ENCODE measurements around the gene AGO3. TPM values are rescaled to one million over a fixed set of nuclear protein-coding genes. Genes with fewer than 3 reads are reported as not detected.

AGO3 gene
- total and polyA plus RNA-seq, 7 experiments from 2014 or later, result 11.8 to 49.2 (median 32.9) TPM

DNA sequence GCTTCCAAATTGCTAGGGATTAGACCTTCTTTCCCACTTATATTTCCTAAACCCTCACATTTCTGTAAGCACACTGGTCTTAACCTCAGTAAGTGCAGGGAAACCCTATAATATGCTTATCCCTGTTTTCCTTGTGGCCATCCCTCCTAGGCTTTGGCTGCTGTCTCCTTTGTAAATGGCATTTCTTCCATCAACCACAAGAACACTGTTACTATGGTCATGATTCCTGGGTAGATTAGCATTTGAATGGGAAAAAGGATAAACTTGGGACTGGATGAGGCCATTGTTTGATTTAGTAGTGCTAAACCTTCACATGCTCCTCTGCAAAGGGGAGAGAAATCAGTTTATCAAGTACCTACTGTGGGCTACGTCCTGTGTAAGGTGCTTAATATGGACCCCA, 16.2 kb upstream of the AGO3 start:
- peaks cover 19 to 80% (median 23%) of the 10 kb centered on the region in 3 experiments for H3K36me3 ChIP-seq (ENCODE audit: control insufficient read depth in 2 of 3, insufficient read depth in 3 of 3, low read length in 3 of 3)
- ATAC-seq, result no peak

DNA sequence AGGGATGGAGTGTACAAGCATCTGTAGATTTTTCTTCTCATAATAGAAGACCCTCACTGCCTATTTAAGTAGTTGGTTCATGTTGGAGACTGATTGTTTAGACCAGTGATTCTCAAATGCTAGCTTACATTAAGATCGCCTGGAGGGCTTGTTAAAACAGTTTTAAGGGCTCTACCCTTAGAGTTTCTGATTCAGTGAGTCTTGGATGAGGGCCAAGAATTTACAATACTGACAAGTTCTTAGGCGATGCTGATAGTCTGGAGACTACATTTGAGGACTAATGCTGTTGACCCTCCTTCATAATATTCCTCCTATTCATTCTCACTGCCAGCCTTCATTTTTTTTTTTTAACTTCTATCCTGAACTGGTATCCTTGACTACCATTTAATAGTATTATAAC, 15.2 kb upstream of the AGO3 start:
- H3K9me3 Mint-ChIP-seq, result no peaks in the 10 kb centered on the region
- no peak overlapping the region for H3K4me3 Mint-ChIP-seq
- Histone ChIP-seq H3K36me3 (ENCODE audit: control insufficient read depth in 2 of 3, insufficient read depth in 3 of 3, low read length in 3 of 3) (peaks cover 19 to 84% (median 23%) of the 10 kb centered on the region in 3 experiments), H3K27ac (ENCODE audit: low read depth, low read length) (no peak overlapping the region), H3K4me1 (ENCODE audit: control insufficient read depth in 2 of 2, insufficient read depth in 2 of 2, low read length in 2 of 2) (no peaks in the 10 kb centered on the region), H3K9me3 (ENCODE audit: control insufficient read depth in 2 of 3, low read length in 3 of 3) (no peaks in the 10 kb centered on the region), H3K4me3 (ENCODE audit: low read length) (no peak overlapping the region), H3K27me3 (ENCODE audit: control insufficient read depth in 2 of 2, insufficient read depth in 2 of 2, low read length in 2 of 2) (no peaks in the 10 kb centered on the region)
- H3K4me1 Mint-ChIP-seq, result no peaks in the 10 kb centered on the region
- no peak for DNase-seq
- H3K27ac Mint-ChIP-seq, result peak overlapping the region in 1 of 9 donors; percentile 28
- no peak for ATAC-seq
- intact Hi-C loops (cut with micrococcal nuclease), result no loop called here
- CTCF ChIA-PET, result interaction anchor here (1.4 kb wide), 1 partner anchor 33 kb away, joined by 3 read pairs; the partner anchor contains the start of gene AGO1
- POLR2A ChIA-PET, result interaction anchor here (0.6 kb wide), 1 partner anchor 310 kb away, joined by 3 read pairs; no protein-coding TSS in a partner anchor
- H3K27me3 Mint-ChIP-seq, result no peaks in the 10 kb centered on the region
- peaks cover 27 to 77% (median 33%) of the 10 kb centered on the region in 5 donors for H3K36me3 Mint-ChIP-seq

More for the DNA sequence above, 16.2 kb upstream of the AGO3 start:
- Mint-ChIP-seq H3K36me3 (peaks cover 29 to 69% (median 33%) of the 10 kb centered on the region in 5 donors), H3K9me3 (no peaks in the 10 kb centered on the region), H3K4me3 (no peak overlapping the region), H3K27ac (peak overlapping the region in 1 of 9 donors; percentile 3), H3K27me3 (no peaks in the 10 kb centered on the region), H3K4me1 (no peaks in the 10 kb centered on the region)
- ChIA-PET POLR2A (no interaction called here), CTCF (no interaction called here)
- intact Hi-C loops (cut with micrococcal nuclease), result no loop called here
- DNase-seq, result no peak
- H3K27me3 ChIP-seq (ENCODE audit: control insufficient read depth in 2 of 2, insufficient read depth in 2 of 2, low read length in 2 of 2), result no peaks in the 10 kb centered on the region
- H3K4me1 ChIP-seq (ENCODE audit: control insufficient read depth in 2 of 2, insufficient read depth in 2 of 2, low read length in 2 of 2), result no peaks in the 10 kb centered on the region
- H3K9me3 ChIP-seq (ENCODE audit: control insufficient read depth in 2 of 3, low read length in 3 of 3), result no peaks in the 10 kb centered on the region
- no peak overlapping the region for H3K4me3 ChIP-seq (ENCODE audit: low read length)
- H3K27ac ChIP-seq (ENCODE audit: low read depth, low read length), result no peak overlapping the region

DNA sequence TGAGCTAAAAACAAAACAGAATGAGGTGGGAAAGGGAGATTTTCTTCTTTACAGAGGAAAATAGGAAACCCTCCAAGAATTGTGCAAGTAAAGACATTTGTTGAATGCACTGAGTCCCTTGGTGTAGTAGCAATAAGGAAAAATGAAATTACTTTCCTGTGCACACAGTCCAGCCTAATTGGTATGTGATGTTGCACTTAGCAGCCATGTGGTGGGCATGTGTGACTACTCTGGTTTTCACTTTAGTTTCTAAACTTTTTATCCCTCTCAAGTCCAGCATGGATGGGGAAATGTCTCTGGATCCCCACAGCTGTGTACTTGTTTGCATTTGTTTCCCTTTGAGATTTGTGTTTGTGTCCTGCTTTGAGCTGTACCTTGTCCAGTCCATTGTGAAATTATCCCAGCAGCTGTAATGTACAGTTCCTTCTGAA, 7.1 kb upstream of the AGO3 start:
- Mint-ChIP-seq H3K9me3 (no peaks in the 10 kb centered on the region), H3K27me3 (no peaks in the 10 kb centered on the region), H3K36me3 (peaks cover 0 to 23% (median 6%) of the 10 kb centered on the region in 5 donors), H3K27ac (no peak overlapping the region), H3K4me1 (peaks cover 0 to 2% (median 0%) of the 10 kb centered on the region in 7 donors), H3K4me3 (no peak overlapping the region)
- Histone ChIP-seq H3K9me3 (ENCODE audit: control insufficient read depth in 2 of 3, low read length in 3 of 3) (no peaks in the 10 kb centered on the region), H3K36me3 (ENCODE audit: control insufficient read depth in 2 of 3, insufficient read depth in 3 of 3, low read length in 3 of 3) (peaks cover 0 to 20% (median 0%) of the 10 kb centered on the region in 3 experiments), H3K27ac (ENCODE audit: low read depth, low read length) (no peak overlapping the region), H3K4me3 (ENCODE audit: low read length) (no peak overlapping the region), H3K27me3 (ENCODE audit: control insufficient read depth in 2 of 2, insufficient read depth in 2 of 2, low read length in 2 of 2) (no peaks in the 10 kb centered on the region), H3K4me1 (ENCODE audit: control insufficient read depth in 2 of 2, insufficient read depth in 2 of 2, low read length in 2 of 2) (no peaks in the 10 kb centered on the region)
- DNase-seq (no peak), ATAC-seq (no peak)
- POLR2A ChIA-PET, result interaction anchor here (0.7 kb wide), 1 partner anchor 41 kb away, joined by 3 read pairs; the partner anchor contains the start of gene AGO1
- CTCF ChIA-PET, result interaction anchor here (0.6 kb wide), 1 partner anchor 202 kb away, joined by 3 read pairs; no protein-coding TSS in a partner anchor
- intact Hi-C loops (cut with micrococcal nuclease), result no loop called here

DNA sequence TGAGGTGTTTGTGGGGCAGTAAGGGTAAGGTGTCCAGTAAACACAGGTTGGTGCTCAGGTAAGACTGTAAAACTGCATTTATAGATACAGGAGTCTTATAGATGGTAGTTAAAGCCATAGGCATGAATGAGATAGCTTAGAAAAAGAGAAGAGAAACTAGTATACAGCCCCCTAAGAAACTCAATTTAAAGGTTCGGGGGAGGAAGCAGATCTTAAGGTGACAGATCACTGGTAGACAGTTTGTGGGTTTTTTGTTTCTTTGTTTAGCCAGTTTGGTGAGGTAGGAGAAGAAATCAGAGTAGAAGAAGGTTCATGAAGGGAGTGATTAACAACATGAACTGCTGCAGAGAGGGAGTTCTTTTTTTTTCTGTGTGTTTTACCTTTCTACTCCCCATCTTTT, 6.1 kb upstream of the AGO3 start:
- Histone ChIP-seq H3K27me3 (ENCODE audit: control insufficient read depth in 2 of 2, insufficient read depth in 2 of 2, low read length in 2 of 2) (no peaks in the 10 kb centered on the region), H3K4me1 (ENCODE audit: control insufficient read depth in 2 of 2, insufficient read depth in 2 of 2, low read length in 2 of 2) (no peaks in the 10 kb centered on the region), H3K4me3 (ENCODE audit: low read length) (no peak overlapping the region), H3K9me3 (ENCODE audit: control insufficient read depth in 2 of 3, low read length in 3 of 3) (no peaks in the 10 kb centered on the region), H3K27ac (ENCODE audit: low read depth, low read length) (no peak overlapping the region), H3K36me3 (ENCODE audit: control insufficient read depth in 2 of 3, insufficient read depth in 3 of 3, low read length in 3 of 3) (peaks cover 0 to 10% (median 0%) of the 10 kb centered on the region in 3 experiments)
- ChIA-PET POLR2A (no interaction called here), CTCF (no interaction called here)
- intact Hi-C loops (cut with micrococcal nuclease), result no loop called here
- ATAC-seq (no peak), DNase-seq (no peak)
- Mint-ChIP-seq H3K9me3 (peaks cover 0 to 1% (median 0%) of the 10 kb centered on the region in 11 donors), H3K27ac (peak overlapping the region in 2 of 9 donors; percentile 8 to 48), H3K27me3 (no peaks in the 10 kb centered on the region), H3K36me3 (peaks cover 0 to 14% (median 3%) of the 10 kb centered on the region in 5 donors), H3K4me3 (no peak overlapping the region), H3K4me1 (peaks cover 0 to 9% (median 7%) of the 10 kb centered on the region in 7 donors)

DNA sequence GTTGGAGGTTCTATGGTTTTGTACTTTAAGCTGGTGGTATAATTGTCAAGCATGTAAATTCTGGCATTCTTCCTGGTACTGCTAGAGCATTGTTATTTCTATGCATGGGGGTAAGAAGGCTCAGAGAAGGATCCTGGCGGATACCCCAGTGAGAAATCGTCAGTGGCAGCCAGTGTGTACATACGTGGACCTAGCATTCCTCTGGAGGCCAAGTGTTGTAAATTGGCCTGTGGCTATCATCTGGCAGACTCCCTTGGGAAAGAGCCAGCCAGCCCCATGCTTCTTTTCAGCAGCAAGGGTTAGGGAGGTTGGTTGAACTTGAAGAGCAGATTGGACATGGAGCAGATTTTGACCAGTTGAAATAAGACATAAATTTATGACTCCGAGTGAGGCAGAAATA, 5.2 kb upstream of the AGO3 start:
- Mint-ChIP-seq H3K9me3 (peaks cover 0 to 1% (median 0%) of the 10 kb centered on the region in 11 donors), H3K4me3 (no peak overlapping the region), H3K27me3 (no peaks in the 10 kb centered on the region), H3K4me1 (peaks cover 0 to 16% (median 13%) of the 10 kb centered on the region in 7 donors), H3K36me3 (peaks cover 0 to 5% (median under 1%) of the 10 kb centered on the region in 5 donors), H3K27ac (no peak overlapping the region)
- Histone ChIP-seq H3K36me3 (ENCODE audit: control insufficient read depth in 2 of 3, insufficient read depth in 3 of 3, low read length in 3 of 3) (peaks cover 0 to 3% (median 0%) of the 10 kb centered on the region in 3 experiments), H3K9me3 (ENCODE audit: control insufficient read depth in 2 of 3, low read length in 3 of 3) (no peaks in the 10 kb centered on the region), H3K27ac (ENCODE audit: low read depth, low read length) (no peak overlapping the region), H3K27me3 (ENCODE audit: control insufficient read depth in 2 of 2, insufficient read depth in 2 of 2, low read length in 2 of 2) (no peaks in the 10 kb centered on the region), H3K4me3 (ENCODE audit: low read length) (no peak overlapping the region), H3K4me1 (ENCODE audit: control insufficient read depth in 2 of 2, insufficient read depth in 2 of 2, low read length in 2 of 2) (peaks cover 0 to 5% of the 10 kb centered on the region in 2 donors)
- ATAC-seq (no peak), DNase-seq (no peak)
- ChIA-PET POLR2A (no interaction called here), CTCF (no interaction called here)
- intact Hi-C loops (cut with micrococcal nuclease), result no loop called here

- intact Hi-C loops (cut with micrococcal nuclease), result no loop called here
- no peaks in the 10 kb centered on the region for H3K9me3 ChIP-seq (ENCODE audit: control insufficient read depth in 2 of 3, low read length in 3 of 3)
- ATAC-seq (no peak), DNase-seq (no peak)
- ChIA-PET POLR2A (no interaction called here), CTCF (no interaction called here)
- H3K27me3 ChIP-seq (ENCODE audit: control insufficient read depth in 2 of 2, insufficient read depth in 2 of 2, low read length in 2 of 2), result no peaks in the 10 kb centered on the region
- H3K4me1 ChIP-seq (ENCODE audit: control insufficient read depth in 2 of 2, insufficient read depth in 2 of 2, low read length in 2 of 2), result peaks cover 10 to 15% of the 10 kb centered on the region in 2 donors
- Mint-ChIP-seq H3K27me3 (no peaks in the 10 kb centered on the region), H3K36me3 (peaks cover 0 to 2% (median 0%) of the 10 kb centered on the region in 5 donors), H3K4me1 (peaks cover 11 to 26% (median 23%) of the 10 kb centered on the region in 7 donors), H3K4me3 (peak overlapping the region in 1 of 10 donors; percentile 29), H3K27ac (peak overlapping the region in 2 of 9 donors; percentile 5 to 55), H3K9me3 (peaks cover 0 to 1% (median 0%) of the 10 kb centered on the region in 11 donors)
- no peaks in the 10 kb centered on the region for H3K36me3 ChIP-seq (ENCODE audit: control insufficient read depth in 2 of 3, insufficient read depth in 3 of 3, low read length in 3 of 3)
- no peak overlapping the region for H3K4me3 ChIP-seq (ENCODE audit: low read length)
- H3K27ac ChIP-seq (ENCODE audit: low read depth, low read length), result no peak overlapping the region
Observed at GRCh38 chr1:35927472-35927871, 3.4 kb upstream of the AGO3 start.

Measured in naive thymus-derived CD4-positive, alpha-beta T cell (primary cell).